ENCODE measurements around the gene FRMPD3. TPM values are rescaled to one million over a fixed set of nuclear protein-coding genes. Genes with fewer than 3 reads are reported as not detected.

The FRMPD3 gene
- total and polyA plus RNA-seq, 2 of the 8 experiments (the other 6 are each of a cell fraction or from before 2014, with no cell fraction given), result 0.38 to 0.56 TPM

DNA sequence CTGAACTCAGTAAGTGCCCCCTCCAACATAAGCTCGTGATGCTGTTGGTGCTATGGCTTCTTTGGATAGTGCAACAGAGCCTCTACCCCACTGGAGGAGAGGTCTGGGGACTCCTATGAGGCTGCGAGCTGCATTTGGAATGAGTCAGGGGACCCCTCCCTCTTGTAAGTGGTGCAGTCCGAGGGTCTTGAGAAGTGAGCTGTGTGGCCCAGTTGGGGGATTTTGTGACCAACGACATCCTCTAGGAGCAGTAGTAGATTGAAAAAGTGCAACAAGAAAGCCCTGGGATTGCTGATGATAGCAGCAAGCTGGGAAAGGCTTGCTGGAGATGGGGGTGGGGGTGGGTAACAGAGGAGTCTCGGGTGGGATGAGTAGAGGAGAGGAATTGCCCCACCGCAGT is 3.1 kb downstream of the FRMPD3 start:
- no peaks in the 10 kb centered on the region for H4K20me1 ChIP-seq (replicated peaks in 1 of 2; ENCODE audit: control insufficient read depth in 1 of 2, insufficient read depth in 2 of 2, low read length in 2 of 2)
- ChIA-PET CTCF (ENCODE audit: partially characterized antibody) (interaction anchor here (0.9 to 2.1 kb wide), 3 partner anchors 18 to 71 kb away, joined by 3 to 9 read pairs (median 3); no protein-coding TSS in a partner anchor), POLR2A (ENCODE audit: partially characterized antibody) (no interaction called here)
- H4K8ac ChIP-seq (ENCODE audit: extremely low read depth, insufficient read depth, low read length), result no peak overlapping the region
- H3K4me3 ChIP-seq (ENCODE audit: extremely low read depth in 1 of 4, insufficient read depth in 2 of 4, low read depth in 3 of 4, low read length in 4 of 4), result no peak overlapping the region
- H3K9me3 ChIP-seq (ENCODE audit: insufficient read depth in 2 of 2, low read depth in 1 of 2, low read length in 1 of 2), result no peaks in the 10 kb centered on the region
- DNase-seq (ENCODE audit: low read depth in 1 of 2, low spot score in 2 of 2), result no peak
- no peak overlapping the region for H2AFZ ChIP-seq (ENCODE audit: low read length)
- no peak overlapping the region for H4K91ac ChIP-seq (replicated peaks; ENCODE audit: insufficient read length, low read length)
- H2BK15ac ChIP-seq (ENCODE audit: low read length), result no peak overlapping the region
- H2BK20ac ChIP-seq (ENCODE audit: low read length), result no peak overlapping the region
- no peaks in the 10 kb centered on the region for H3K79me1 ChIP-seq (ENCODE audit: low read depth, low read length)
- H3K9ac ChIP-seq (replicated peaks in 1 of 4; ENCODE audit: extremely low read depth in 1 of 4, low read depth in 3 of 4, low read length in 3 of 4), result no peak overlapping the region
- WGBS, 2 experiments (ENCODE audit: extremely low coverage in 1 of 2, insufficient coverage in 1 of 2, insufficient read length in 1 of 2, insufficient replicate concordance in 2 of 2, low coverage in 1 of 2, low lambda C conversion rate in 2 of 2, missing lambda C conversion rate in 1 of 2), result 67% methylated on average over 1 of the region's 6 CpGs; no CpG with 5 or more reads in 1 of the 2 experiments
- peaks cover 3 to 20% (median 11%) of the 10 kb centered on the region in 4 experiments for H3K4me1 ChIP-seq (replicated peaks in 1 of 4; ENCODE audit: control insufficient read depth in 3 of 4, insufficient read depth in 4 of 4, low read length in 3 of 4)
- FAIRE-seq, result peak; percentile 24
- H3K4me2 ChIP-seq (ENCODE audit: insufficient read depth in 1 of 2, low read depth in 2 of 2, low read length in 2 of 2), result peak overlapping the region in 1 of 2 experiments; percentile 88; a peak in 1 of 4 replicates
- H3K14ac ChIP-seq (ENCODE audit: insufficient read length), result no peak overlapping the region
- H3K23me2 ChIP-seq (ENCODE audit: low read depth, low read length), result peaks cover 16% of the 10 kb centered on the region; the same call in 1 of the 2 replicates
- no peak overlapping the region for H3K56ac ChIP-seq (replicated peaks; ENCODE audit: insufficient read length, low read depth, low read length)
- H4K5ac ChIP-seq (ENCODE audit: insufficient read length, low read depth, low read length), result no peak overlapping the region
- H2BK5ac ChIP-seq (ENCODE audit: low read depth, low read length), result no peak overlapping the region
- no peak overlapping the region for H3K18ac ChIP-seq (ENCODE audit: extremely low read depth, low read length)
- H3K36me3 ChIP-seq (ENCODE audit: control insufficient read depth in 2 of 4, insufficient read depth in 4 of 4, low read length in 3 of 4), result no peaks in the 10 kb centered on the region
- no peak overlapping the region for H2BK120ac ChIP-seq (replicated peaks; ENCODE audit: low read depth, low read length)
- no peak overlapping the region for H3K23ac ChIP-seq (ENCODE audit: insufficient read length)
- H2AK5ac ChIP-seq (ENCODE audit: low read depth, low read length), result no peak overlapping the region
- H3K79me2 ChIP-seq (ENCODE audit: control insufficient read depth in 1 of 2, insufficient read depth in 2 of 2, low read length in 2 of 2), result no peaks in the 10 kb centered on the region
- no peak overlapping the region for H3K4ac ChIP-seq (replicated peaks; ENCODE audit: insufficient read length, low read depth, low read length)
- H3K27me3 ChIP-seq (replicated peaks in 1 of 4; ENCODE audit: control insufficient read depth in 3 of 4, extremely low read depth in 1 of 4, insufficient read depth in 3 of 4, low read length in 3 of 4), result peaks cover 0 to 20% (median 9%) of the 10 kb centered on the region in 4 experiments; a peak in 6 of 7 replicates
- no peak overlapping the region for H3K27ac ChIP-seq (ENCODE audit: low read depth, low read length)
- H2BK12ac ChIP-seq (ENCODE audit: low read depth, low read length), result no peak overlapping the region
- TF ChIP-seq RFX5 (IDR thresholded peaks at IDR 0.05; ENCODE audit: borderline replicate concordance, low read depth, low read length), result no peak
- TF ChIP-seq TAF1 (IDR thresholded peaks at IDR 0.05; ENCODE audit: low read depth, low read length), result no peak
- TF ChIP-seq SRF (IDR thresholded peaks at IDR 0.05; ENCODE audit: low read depth, low read length), result no peak
- TF ChIP-seq CREB1 (IDR thresholded peaks at IDR 0.05), result no peak
- TF ChIP-seq, protein P1, sequence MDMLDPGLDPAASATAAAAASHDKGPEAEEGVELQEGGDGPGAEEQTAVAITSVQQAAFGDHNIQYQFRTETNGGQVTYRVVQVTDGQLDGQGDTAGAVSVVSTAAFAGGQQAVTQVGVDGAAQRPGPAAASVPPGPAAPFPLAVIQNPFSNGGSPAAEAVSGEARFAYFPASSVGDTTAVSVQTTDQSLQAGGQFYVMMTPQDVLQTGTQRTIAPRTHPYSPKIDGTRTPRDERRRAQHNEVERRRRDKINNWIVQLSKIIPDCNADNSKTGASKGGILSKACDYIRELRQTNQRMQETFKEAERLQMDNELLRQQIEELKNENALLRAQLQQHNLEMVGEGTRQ (IDR thresholded peaks at IDR 0.05; ENCODE audit: low read length), result no peak
